Testis (tissue), 5 donors: Measurements from ENCODE around the gene SHE. TPM values are rescaled to one million over a fixed set of nuclear protein-coding genes. Genes with fewer than 3 reads are reported as not detected.

Source experiments
- DNase-seq: peaks from one replicate; pipeline ENCODE4 v3.0.0-alpha.2; 2019
- H3K27ac ChIP-seq, 2 donors: fragments of 200-600 bp; sonication (generic); one replicate each; pipeline ENCODE4 v1.5.1; 2019
- H3K27me3 ChIP-seq: fragments of 200-600 bp; sonication (generic); one replicate; pipeline ENCODE4 v1.5.1; 2019
- H3K36me3 ChIP-seq: fragments of 200-600 bp; sonication (generic); one replicate; pipeline ENCODE4 v1.5.1; 2017; ENCODE audit warnings: low read depth; ENCODE audit errors: missing control alignments
- H3K4me1 ChIP-seq: fragments of 200-600 bp; sonication (generic); one replicate; pipeline ENCODE4 v1.5.1; 2019
- H3K4me3 ChIP-seq, 2 donors: fragments of 200-600 bp; sonication (generic); one replicate each; pipeline ENCODE4 v1.5.1; 2017 to 2019
- H3K9me3 ChIP-seq: fragments of 200-600 bp; sonication (generic); one replicate; pipeline ENCODE4 v1.5.1; 2017
- CTCF ChIP-seq, 3 experiments: fragments of 450-650 bp in 2 of 3; fragments of 200-600 bp in 1 of 3; sonication (generic) in 1 of 3; IDR thresholded peaks; one replicate each; pipeline ENCODE4 v1.5.1; 2016 to 2019; ENCODE audit warnings: antibody characterized with exemption in 3 of 3, mild to moderate bottlenecking in 2 of 3, moderate library complexity in 1 of 3
- POLR2A ChIP-seq: fragments of 450-650 bp; IDR thresholded peaks from one replicate; pipeline ENCODE4 v1.6.1; 2017; ENCODE audit warnings: antibody characterized with exemption, mild to moderate bottlenecking, moderate library complexity
- WGBS, 2 donors: methylation state at CpG; one replicate each; pipeline ENCODE4 v1.1.5; 2018; 5-methylcytosine and 5-hydroxymethylcytosine counted together
- intact Hi-C: fragments of 100-400 bp; cut with DNase I; formaldehyde crosslinking; loops from one replicate; pipeline ENCODE4 v1.15.1; 2023; ENCODE audit warnings: low total_unique reads
- long read RNA-seq, 2 donors: transcript quantifications; one replicate each; lab custom pipeline, GENCODE V29; 2026
- polyA plus RNA-seq: library from polyadenylated mRNA; stranded (reverse); fragments of 350-450 nt; fragmentation: Illumina TruSeq; extraction: RNeasy Lipid Tissue Mini Kit (QIAGEN cat#74804); gene quantifications from one replicate; pipeline ENCODE4 v1.2.3, GENCODE V29; 2014; ENCODE audit warnings: low read depth, low replicate concordance; ENCODE audit not compliant: insufficient read depth
- total RNA-seq, 2 donors: library from RNA; depleted of rRNA; stranded (reverse); fragments of >200 nt; gene quantifications; one replicate each; pipeline ENCODE4 v1.2.3, GENCODE V29; 2016

Gene SHE
- 10 to 100 TPM; 53.7 to 57.9 TPM for total RNA-seq
- 50.9 TPM for polyA plus RNA-seq
- long read RNA-seq, donor 1, full-length matches to known transcripts: 1 of 1 reads
- long read RNA-seq, donor 1, partial matches to known transcripts: 0 of 1 reads
- long read RNA-seq, donor 1, other reads (novel, unspliced or antisense): 0 of 1 reads
- long read RNA-seq, donor 2, full-length matches to known transcripts: 1 of 6 reads
- long read RNA-seq, donor 2, partial matches to known transcripts: 5 of 6 reads
- long read RNA-seq, donor 2, other reads (novel, unspliced or antisense): 0 of 6 reads

- H3K9me3 ChIP-seq: no peaks in the 10 kb centered on the region
- DNase-seq: peak; percentile 71
- intact Hi-C loops: no loop called here
- peak within 1 kb of the TSS; percentile 89 to 91 for H3K27ac ChIP-seq
- no peaks in the 10 kb centered on the region for H3K27me3 ChIP-seq
- WGBS, 2 donors: 0 to 1% methylated on average over 1 to 77 of the region's 90 CpGs
- H3K36me3 ChIP-seq: no peaks in the 10 kb centered on the region
- TF ChIP-seq POLR2A: no peak
- TF ChIP-seq CTCF (IDR thresholded peaks at IDR 0.05): no peak
- H3K4me3 ChIP-seq: peak within 1 kb of the TSS; percentile 65 to 72
- peaks cover under 1% of the 10 kb centered on the region for H3K4me1 ChIP-seq
Measured at GRCh38 chr1:154502066-154502743, at the start of gene SHE, which contains the start of gene TDRD10. Gene SHE (minus strand): TSS chr1:154502412. CDS start chr1:154502026, 386 bp downstream. Gene TDRD10 (plus strand): TSS chr1:154502219. CDS start chr1:154506904, 4,685 bp downstream.

- Histone ChIP-seq H3K27me3 (no peaks in the 10 kb centered on the region), H3K4me1 (peaks cover 13% of the 10 kb centered on the region), H3K9me3 (no peaks in the 10 kb centered on the region), H3K36me3 (no peaks in the 10 kb centered on the region), H3K4me3 (no peak overlapping the region), H3K27ac (no peak overlapping the region)
- no peak for TF ChIP-seq POLR2A
- no peak for TF ChIP-seq CTCF (IDR thresholded peaks at IDR 0.05)
- 88 to 97% methylated on average over 4 of the region's 4 CpGs for WGBS, 2 donors
- intact Hi-C loops: no loop called here
- DNase-seq: no peak
Measured at GRCh38 chr1:154551474-154551873, 49.3 kb upstream of the SHE start.

- Histone ChIP-seq H3K36me3 (no peaks in the 10 kb centered on the region), H3K27me3 (no peaks in the 10 kb centered on the region), H3K9me3 (no peaks in the 10 kb centered on the region), H3K27ac (no peak overlapping the region), H3K4me3 (no peak overlapping the region), H3K4me1 (peaks cover 10% of the 10 kb centered on the region)
- intact Hi-C loops: no loop called here
- TF ChIP-seq POLR2A (no peak), CTCF (IDR thresholded peaks at IDR 0.05) (no peak)
- no peak for DNase-seq
- 72 to 73% methylated on average over 6 of the region's 6 CpGs for WGBS, 2 donors
Measured at GRCh38 chr1:154550657-154551056, 48.4 kb upstream of the SHE start.

GRCh38 chr1:154550070-154550469 lies 47.9 kb upstream of the SHE start:
- no peak for DNase-seq
- intact Hi-C loops: no loop called here
- Histone ChIP-seq H3K4me3 (no peak overlapping the region), H3K4me1 (peaks cover 10% of the 10 kb centered on the region), H3K36me3 (no peaks in the 10 kb centered on the region), H3K27me3 (no peaks in the 10 kb centered on the region), H3K27ac (no peak overlapping the region), H3K9me3 (no peaks in the 10 kb centered on the region)
- TF ChIP-seq POLR2A (no peak), CTCF (IDR thresholded peaks at IDR 0.05) (no peak)
- 42 to 49% methylated on average over 5 of the region's 5 CpGs for WGBS, 2 donors
